Ascending aorta (tissue), 2 donors: ENCODE results near the gene TMEM174. TPM values are rescaled to one million over a fixed set of nuclear protein-coding genes. Genes with fewer than 3 reads are reported as not detected.

Experiments
- DNase-seq, 2 donors: peaks; one replicate each; pipeline ENCODE4 v3.0.0-alpha.2; 2019; ENCODE audit warnings: low spot score in 2 of 2
- H3K27ac ChIP-seq, 2 donors: fragments of 200-600 bp; sonication (generic); one replicate each; pipeline ENCODE4 v1.5.1; 2016 to 2017; ENCODE audit warnings: mild to moderate bottlenecking in 1 of 2
- H3K27me3 ChIP-seq: fragments of 200-600 bp; sonication (generic); one replicate; pipeline ENCODE4 v1.5.1; 2017
- H3K36me3 ChIP-seq, 2 donors: fragments of 200-600 bp; sonication (generic); one replicate each; pipeline ENCODE4 v1.5.1; 2016
- H3K4me1 ChIP-seq, 2 donors: fragments of 200-600 bp; sonication (generic); one replicate each; pipeline ENCODE4 v1.5.1; 2016 to 2017; ENCODE audit warnings: mild to moderate bottlenecking in 1 of 2
- H3K4me3 ChIP-seq, 2 donors: fragments of 200-600 bp; sonication (generic); one replicate each; pipeline ENCODE4 v1.5.1; 2016 to 2017; ENCODE audit warnings: mild to moderate bottlenecking in 1 of 2
- H3K9me3 ChIP-seq, 2 donors: fragments of 200-600 bp; sonication (generic); one replicate each; pipeline ENCODE4 v1.5.1; 2016
- intact Hi-C: fragments of 100-400 bp; cut with DNase I; formaldehyde crosslinking; loops from one replicate; pipeline ENCODE4 v1.15.1; 2023
- total RNA-seq: library from RNA; depleted of rRNA; stranded (reverse); fragments of >200 nt; gene quantifications from one replicate; pipeline ENCODE4 v1.1.0, GENCODE V29; 2016
- TF ChIP-seq, protein P1 (sequence below), 3 experiments: fragments of 200-600 bp in 2 of 3; fragments of 450-650 bp in 1 of 3; sonication (generic) in 2 of 3; IDR thresholded peaks; one replicate each; pipeline ENCODE4 v1.5.1; 2016 to 2019; ENCODE audit warnings: antibody characterized with exemption in 3 of 3, mild to moderate bottlenecking in 1 of 3, moderate library complexity in 1 of 3

TMEM174 gene
- total RNA-seq, 1 donor from 2014 or later: not detected

GRCh38 chr5:73180566-73180965 is 7.6 kb downstream of the TMEM174 start:
- no peaks in the 10 kb centered on the region for H3K27me3 ChIP-seq
- TF ChIP-seq, protein P1, sequence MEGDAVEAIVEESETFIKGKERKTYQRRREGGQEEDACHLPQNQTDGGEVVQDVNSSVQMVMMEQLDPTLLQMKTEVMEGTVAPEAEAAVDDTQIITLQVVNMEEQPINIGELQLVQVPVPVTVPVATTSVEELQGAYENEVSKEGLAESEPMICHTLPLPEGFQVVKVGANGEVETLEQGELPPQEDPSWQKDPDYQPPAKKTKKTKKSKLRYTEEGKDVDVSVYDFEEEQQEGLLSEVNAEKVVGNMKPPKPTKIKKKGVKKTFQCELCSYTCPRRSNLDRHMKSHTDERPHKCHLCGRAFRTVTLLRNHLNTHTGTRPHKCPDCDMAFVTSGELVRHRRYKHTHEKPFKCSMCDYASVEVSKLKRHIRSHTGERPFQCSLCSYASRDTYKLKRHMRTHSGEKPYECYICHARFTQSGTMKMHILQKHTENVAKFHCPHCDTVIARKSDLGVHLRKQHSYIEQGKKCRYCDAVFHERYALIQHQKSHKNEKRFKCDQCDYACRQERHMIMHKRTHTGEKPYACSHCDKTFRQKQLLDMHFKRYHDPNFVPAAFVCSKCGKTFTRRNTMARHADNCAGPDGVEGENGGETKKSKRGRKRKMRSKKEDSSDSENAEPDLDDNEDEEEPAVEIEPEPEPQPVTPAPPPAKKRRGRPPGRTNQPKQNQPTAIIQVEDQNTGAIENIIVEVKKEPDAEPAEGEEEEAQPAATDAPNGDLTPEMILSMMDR (IDR thresholded peaks at IDR 0.05): no peak
- no peaks in the 10 kb centered on the region for H3K9me3 ChIP-seq
- H3K4me1 ChIP-seq: no peaks in the 10 kb centered on the region
- intact Hi-C loops: no loop called here
- no peaks in the 10 kb centered on the region for H3K36me3 ChIP-seq
- H3K4me3 ChIP-seq: no peak overlapping the region
- no peak for DNase-seq
- no peak overlapping the region for H3K27ac ChIP-seq

- TF ChIP-seq, protein P1 (IDR thresholded peaks at IDR 0.05): no peak
- Histone ChIP-seq H3K27me3 (no peaks in the 10 kb centered on the region), H3K4me3 (no peak overlapping the region), H3K9me3 (no peaks in the 10 kb centered on the region), H3K4me1 (no peaks in the 10 kb centered on the region), H3K36me3 (no peaks in the 10 kb centered on the region), H3K27ac (no peak overlapping the region)
- DNase-seq: no peak
- intact Hi-C loops: no loop called here
Observed at GRCh38 chr5:73182307-73182706, 9.3 kb downstream of the TMEM174 start.

DNA sequence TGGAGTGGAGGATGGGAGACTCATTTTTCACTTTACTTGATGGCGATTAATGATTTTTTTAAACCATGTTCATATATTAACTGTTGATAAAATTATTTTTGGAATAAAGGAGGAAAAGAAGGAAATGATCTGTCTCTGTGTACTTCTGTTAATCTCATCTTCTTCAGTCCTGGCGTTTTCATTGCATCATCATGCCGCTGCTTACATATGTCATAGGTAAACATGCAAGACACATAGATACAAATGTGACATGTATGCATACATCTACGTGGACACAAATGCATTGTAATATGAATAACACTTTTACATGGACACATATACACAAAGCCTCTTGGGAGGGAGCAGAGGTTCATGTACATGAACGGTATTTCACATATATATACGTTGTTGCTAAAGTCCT is 10.0 kb downstream of the TMEM174 start:
- Histone ChIP-seq H3K4me1 (no peaks in the 10 kb centered on the region), H3K9me3 (no peaks in the 10 kb centered on the region), H3K27me3 (no peaks in the 10 kb centered on the region), H3K27ac (no peak overlapping the region), H3K36me3 (no peaks in the 10 kb centered on the region), H3K4me3 (no peak overlapping the region)
- no peak for DNase-seq
- TF ChIP-seq, protein P1 (IDR thresholded peaks at IDR 0.05): no peak
- intact Hi-C loops: no loop called here

DNA sequence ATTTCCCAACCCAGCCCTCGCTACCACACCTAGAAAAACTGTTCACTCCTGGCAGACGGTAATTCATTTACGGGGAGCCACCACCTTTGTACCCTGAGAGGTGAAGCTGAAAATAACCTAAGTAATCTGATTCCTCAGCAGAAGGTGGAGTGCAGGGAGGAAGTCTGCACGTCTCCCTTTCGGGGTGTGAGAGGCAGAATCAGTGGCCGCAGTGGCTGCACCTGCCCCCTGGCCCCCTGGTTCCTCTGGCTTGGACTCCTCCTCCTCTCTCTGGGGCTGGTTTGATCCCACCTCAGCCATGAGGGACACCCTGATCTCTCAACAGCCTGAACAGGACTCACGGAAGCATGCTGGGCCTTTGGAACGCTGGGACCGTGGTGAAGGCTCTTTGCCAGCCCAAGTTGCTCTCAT is 10.5 kb downstream of the TMEM174 start:
- Histone ChIP-seq H3K36me3 (no peaks in the 10 kb centered on the region), H3K9me3 (no peaks in the 10 kb centered on the region), H3K27me3 (no peaks in the 10 kb centered on the region), H3K4me3 (no peak overlapping the region), H3K4me1 (no peaks in the 10 kb centered on the region), H3K27ac (no peak overlapping the region)
- TF ChIP-seq, protein P1 (IDR thresholded peaks at IDR 0.05): no peak
- intact Hi-C loops: no loop called here
- DNase-seq: no peak

GRCh38 chr5:73186976-73187375 is 14.0 kb downstream of the TMEM174 start:
- no peak overlapping the region for H3K4me3 ChIP-seq
- no peak for DNase-seq
- no peaks in the 10 kb centered on the region for H3K36me3 ChIP-seq
- TF ChIP-seq, protein P1 (IDR thresholded peaks at IDR 0.05): no peak
- no peaks in the 10 kb centered on the region for H3K27me3 ChIP-seq
- no peak overlapping the region for H3K27ac ChIP-seq
- H3K9me3 ChIP-seq: no peaks in the 10 kb centered on the region
- peaks cover 0 to 11% of the 10 kb centered on the region in 2 donors for H3K4me1 ChIP-seq
- intact Hi-C loops: no loop called here
